Measurements from ENCODE around the gene CDC37L1. TPM values are rescaled to one million over a fixed set of nuclear protein-coding genes. Genes with fewer than 3 reads are reported as not detected.

CDC37L1 gene
- total RNA-seq, 4 donors from 2014 or later, result 15.5 to 32.5 (median 25.8) TPM

GRCh38 chr9:4661165-4661564 is 18.2 kb upstream of the CDC37L1 start:
- TF ChIP-seq POLR2A (IDR thresholded peaks at IDR 0.05), result no peak
- intact Hi-C loops (cut with DNase I; ENCODE audit: low total_unique reads), result no loop called here
- H3K4me3 ChIP-seq (ENCODE audit: low read depth, poor library complexity, severe bottlenecking), result no peak overlapping the region
- 79 to 85% methylated on average over 1 of the region's 1 CpG for WGBS, 2 donors
- no peak for DNase-seq (ENCODE audit: low spot score in 2 of 2)

GRCh38 chr9:4661611-4662010 is 17.8 kb upstream of the CDC37L1 start:
- H3K4me3 ChIP-seq (ENCODE audit: low read depth, poor library complexity, severe bottlenecking), result peak overlapping the region; percentile 71
- no peak for DNase-seq (ENCODE audit: low spot score in 2 of 2)
- intact Hi-C loops (cut with DNase I; ENCODE audit: low total_unique reads), result no loop called here
- 9 to 11% methylated on average over 5 of the region's 5 CpGs for WGBS, 2 donors
- no peak for TF ChIP-seq POLR2A (IDR thresholded peaks at IDR 0.05)
- TF ChIP-seq CTCF (IDR thresholded peaks at IDR 0.05), result no peak

- WGBS, 2 donors, result 3 to 4% methylated on average over 26 to 31 of the region's 70 CpGs
- H3K4me3 ChIP-seq (ENCODE audit: low read depth, poor library complexity, severe bottlenecking), result peak within 1 kb of the TSS; percentile 71
- intact Hi-C loops (cut with DNase I; ENCODE audit: low total_unique reads), result no loop called here
- DNase-seq (ENCODE audit: low spot score in 2 of 2), result peak; percentile 88 to 97
- TF ChIP-seq CTCF (IDR thresholded peaks at IDR 0.05), result peak in 1 of 3 donors; percentile 16
- peak in 1 of 2 donors; percentile 54 for TF ChIP-seq POLR2A (IDR thresholded peaks at IDR 0.05)
Observed at GRCh38 chr9:4662108-4662988, 17.0 kb upstream of the CDC37L1 start, which contains the start of gene PLPP6. Gene PLPP6, plus strand, starts transcription at chr9:4662294. Its CDS starts 82 bp downstream, at chr9:4662376.

GRCh38 chr9:4662989-4663792 is 16.2 kb upstream of the CDC37L1 start:
- intact Hi-C loops (cut with DNase I; ENCODE audit: low total_unique reads), result no loop called here
- DNase-seq (ENCODE audit: low spot score in 2 of 2), result peak in 1 of 2 donors; percentile 88
- 43 to 46% methylated on average over 13 of the region's 13 CpGs for WGBS, 2 donors
- H3K4me3 ChIP-seq (ENCODE audit: low read depth, poor library complexity, severe bottlenecking), result peak overlapping the region; percentile 71
- no peak for TF ChIP-seq POLR2A (IDR thresholded peaks at IDR 0.05)
- no peak for TF ChIP-seq CTCF (IDR thresholded peaks at IDR 0.05)

- intact Hi-C loops (cut with DNase I; ENCODE audit: low total_unique reads), result no loop called here
- H3K4me3 ChIP-seq (ENCODE audit: low read depth, poor library complexity, severe bottlenecking), result no peak overlapping the region
- DNase-seq (ENCODE audit: low spot score in 2 of 2), result no peak
- TF ChIP-seq CTCF (IDR thresholded peaks at IDR 0.05) (no peak), POLR2A (IDR thresholded peaks at IDR 0.05) (no peak)
- 85 to 89% methylated on average over 3 of the region's 3 CpGs for WGBS, 2 donors
Observed at GRCh38 chr9:4663956-4664355, 15.4 kb upstream of the CDC37L1 start.

GRCh38 chr9:4665357-4665756 is 14.0 kb upstream of the CDC37L1 start:
- 72% methylated on average over 2 of the region's 2 CpGs for WGBS, 2 donors
- H3K4me3 ChIP-seq (ENCODE audit: low read depth, poor library complexity, severe bottlenecking), result no peak overlapping the region
- no peak for DNase-seq (ENCODE audit: low spot score in 2 of 2)
- intact Hi-C loops (cut with DNase I; ENCODE audit: low total_unique reads), result no loop called here
- TF ChIP-seq POLR2A (IDR thresholded peaks at IDR 0.05), result no peak
- TF ChIP-seq CTCF (IDR thresholded peaks at IDR 0.05), result no peak
